HCT116 (cell line): Measurements from ENCODE around the gene NUP210. TPM values are rescaled to one million over a fixed set of nuclear protein-coding genes. Genes with fewer than 3 reads are reported as not detected.

ENCODE experiments used
- ATAC-seq: fragments of 200-7000 bp; cut with Tn5 transposase; 2 replicates; pipeline ENCODE4 v1.9.1; 2020; ENCODE audit warnings: mild to moderate bottlenecking, moderate library complexity
- BruUV-seq: library from RNA; stranded (reverse); fragments of 400-500 nt; replicated peaks from 2 replicates; lab custom pipeline; 2021; lab: Mats Ljungman, UMichigan
- CTCF ChIA-PET: fragments of 300-600 bp; sonication (Branson Sonifier 250); formaldehyde crosslinking; loops from one replicate; lab custom pipeline; 2021; ENCODE audit warnings: antibody characterized with exemption; lab: Charles Lee
- POLR2A ChIA-PET: fragments of 300-600, 350-600 bp; sonication (Branson Sonifier 250); formaldehyde crosslinking; loops from one replicate; lab custom pipeline; 2021; ENCODE audit warnings: antibody characterized with exemption; lab: Charles Lee
- RAD21 ChIA-PET, 2 experiments: fragments of 300-600 bp; sonication (Branson Sonifier 250); formaldehyde crosslinking; loops; one replicate each; lab custom pipeline; 2023; ENCODE audit warnings: low total read pairs in 2 of 2; ENCODE audit not compliant: uncharacterized antibody in 2 of 2, unreplicated experiment in 2 of 2, low non-redundant PET in 1 of 2; lab: Charles Lee
- DNase-seq: peaks from one replicate; pipeline ENCODE4 v3.0.0-alpha.2; 2010; ENCODE audit warnings: low read depth, low spot score
- H2AFZ ChIP-seq: fragments of 200-600 bp; shearing (Covaris generic), sonication (generic); 2 replicates; pipeline ENCODE4 v1.6.1; 2017; ENCODE audit warnings: low read depth, mixed run types, mixed read lengths, antibody characterized with exemption, low read length; ENCODE audit not compliant: poor library complexity, severe bottlenecking
- H3K27ac ChIP-seq: 2 replicates; pipeline ENCODE4 v1.5.1; 2012; ENCODE audit warnings: low read depth, low read length
- H3K27me3 ChIP-seq: fragments of 200-600 bp; sonication (generic); 2 replicates; pipeline ENCODE4 v1.6.1; 2016; ENCODE audit warnings: mixed run types, low read length, mixed read lengths; ENCODE audit not compliant: insufficient read depth
- H3K36me3 ChIP-seq, 2 experiments: fragments of 200-500 bp in 1 of 2; fragments of 200-600 bp in 1 of 2; sonication (Bioruptor generic) in 1 of 2; sonication (generic) in 1 of 2; 2 replicates each; pipeline versions ENCODE4 v1.5.1 to v1.6.1; 2014 to 2016; ENCODE audit warnings: low read length in 2 of 2, inconsistent platforms in 1 of 2, mixed read lengths in 1 of 2, mixed run types in 1 of 2; ENCODE audit not compliant: insufficient read depth in 2 of 2, control insufficient read depth in 1 of 2
- H3K4me1 ChIP-seq, 2 experiments: fragments of 200-600 bp in 1 of 2; sonication (generic) in 1 of 2; 2 replicates each; pipeline versions ENCODE4 v1.5.1 to v1.6.1; 2012 to 2017; ENCODE audit warnings: low read length in 2 of 2, inconsistent platforms in 1 of 2, mild to moderate bottlenecking in 1 of 2, mixed read lengths in 1 of 2, mixed run types in 1 of 2, moderate library complexity in 1 of 2; ENCODE audit not compliant: insufficient read depth in 2 of 2, control insufficient read depth in 1 of 2
- H3K4me2 ChIP-seq: fragments of 200-600 bp; sonication (generic); 2 replicates; pipeline ENCODE4 v1.6.1; 2017; ENCODE audit warnings: mixed run types, low read length, mixed read lengths
- H3K4me3 ChIP-seq, 2 experiments: fragments of 200-600 bp in 1 of 2; sonication (generic) in 1 of 2; replicated peaks in 1 of 2; 2 replicates each; pipeline ENCODE4 v1.5.1; 2011 to 2016; ENCODE audit warnings: low read length in 2 of 2, control low read depth in 1 of 2, low read depth in 1 of 2, mild to moderate bottlenecking in 1 of 2, mixed read lengths in 1 of 2, mixed run types in 1 of 2
- H3K79me2 ChIP-seq: fragments of 200-600 bp; sonication (generic); 2 replicates; pipeline ENCODE4 v1.6.1; 2017; ENCODE audit warnings: mild to moderate bottlenecking, mixed run types, low read length, moderate library complexity, mixed read lengths; ENCODE audit not compliant: insufficient read depth
- H3K9ac ChIP-seq: fragments of 200-600 bp; sonication (generic); 2 replicates; pipeline ENCODE4 v1.6.1; 2016; ENCODE audit warnings: low read length, mixed read lengths
- H3K9me2 ChIP-seq: fragments of 200-600 bp; sonication (generic), shearing (Covaris generic); 2 replicates; pipeline ENCODE4 v1.6.1; 2017; ENCODE audit warnings: mixed run types, mild to moderate bottlenecking, moderate library complexity; ENCODE audit not compliant: insufficient read depth
- H3K9me3 ChIP-seq, 2 experiments: fragments of 200-500 bp in 1 of 2; fragments of 200-600 bp in 1 of 2; sonication (Bioruptor generic) in 1 of 2; sonication (generic) in 1 of 2; 2 replicates each; pipeline ENCODE4 v1.6.1; 2014 to 2017; ENCODE audit warnings: low read length in 2 of 2, mixed read lengths in 2 of 2, inconsistent platforms in 1 of 2, low read depth in 1 of 2, mild to moderate bottlenecking in 1 of 2, mixed run types in 1 of 2, moderate library complexity in 1 of 2; ENCODE audit not compliant: control insufficient read depth in 1 of 2, insufficient read depth in 1 of 2
- H4K20me1 ChIP-seq: fragments of 200-600 bp; sonication (generic), shearing (Covaris generic); 2 replicates; pipeline ENCODE4 v1.6.1; 2017; ENCODE audit warnings: mixed run types, mild to moderate bottlenecking, moderate library complexity; ENCODE audit not compliant: insufficient read depth
- EGR1 ChIP-seq: IDR thresholded peaks from 2 replicates; pipeline ENCODE4 v1.6.1; 2012; ENCODE audit warnings: low read depth
- EZH2 ChIP-seq: fragments of 200-600 bp; sonication (generic); IDR thresholded peaks from 2 replicates; pipeline ENCODE4 v1.6.1; 2017; ENCODE audit warnings: antibody characterized with exemption, mixed run types
- FOSL1 ChIP-seq: IDR thresholded peaks from 2 replicates; pipeline ENCODE4 v1.6.1; 2012; ENCODE audit warnings: low read depth
- SIN3A ChIP-seq: IDR thresholded peaks from 2 replicates; pipeline ENCODE4 v1.6.1; 2012; ENCODE audit warnings: low read depth
- SRF ChIP-seq: IDR thresholded peaks from 2 replicates; pipeline ENCODE4 v1.6.1; 2012; ENCODE audit warnings: low read depth
- YY1 ChIP-seq: IDR thresholded peaks from 2 replicates; pipeline ENCODE4 v1.6.1; 2011; ENCODE audit warnings: low read length, low read depth, moderate library complexity, mild to moderate bottlenecking; ENCODE audit not compliant: insufficient replicate concordance; ENCODE audit errors: extremely low read depth
- ZFX ChIP-seq: fragments of 450-650 bp; IDR thresholded peaks from 2 replicates; pipeline ENCODE4 v1.6.1; 2017
- intact Hi-C: fragments of 100-400 bp; cut with micrococcal nuclease; formaldehyde crosslinking; loops from 2 replicates; pipeline ENCODE4 v1.10.0; 2022
- total RNA-seq: library from RNA; stranded (reverse); gene quantifications from one replicate; pipeline ENCODE4 v1.2.1, GENCODE V29; 2021; ENCODE audit not compliant: unreplicated experiment
- TF ChIP-seq, protein P1 (sequence below): IDR thresholded peaks from 2 replicates; pipeline ENCODE4 v1.6.1; 2012; ENCODE audit warnings: low read depth
- TF ChIP-seq, protein P2 (sequence below), 3 experiments: fragments of 200-600 bp in 1 of 3; sonication (generic) in 1 of 3; IDR thresholded peaks in 2 of 3; conservative IDR thresholded peaks in 1 of 3; 2 replicates each; pipeline ENCODE4 v1.5.1; 2012 to 2017; ENCODE audit warnings: low read depth in 2 of 3, low read length in 2 of 3, antibody characterized with exemption in 1 of 3, borderline replicate concordance in 1 of 3, control low read depth in 1 of 3, mild to moderate bottlenecking in 1 of 3, mixed read lengths in 1 of 3, mixed run types in 1 of 3, moderate library complexity in 1 of 3; ENCODE audit not compliant: insufficient read depth in 1 of 3
- TF ChIP-seq, protein P3 (sequence below): IDR thresholded peaks from 2 replicates; pipeline ENCODE4 v1.6.1; 2012

Gene NUP210
- total RNA-seq, 1 experiment from 2014 or later: 74.9 TPM

DNA sequence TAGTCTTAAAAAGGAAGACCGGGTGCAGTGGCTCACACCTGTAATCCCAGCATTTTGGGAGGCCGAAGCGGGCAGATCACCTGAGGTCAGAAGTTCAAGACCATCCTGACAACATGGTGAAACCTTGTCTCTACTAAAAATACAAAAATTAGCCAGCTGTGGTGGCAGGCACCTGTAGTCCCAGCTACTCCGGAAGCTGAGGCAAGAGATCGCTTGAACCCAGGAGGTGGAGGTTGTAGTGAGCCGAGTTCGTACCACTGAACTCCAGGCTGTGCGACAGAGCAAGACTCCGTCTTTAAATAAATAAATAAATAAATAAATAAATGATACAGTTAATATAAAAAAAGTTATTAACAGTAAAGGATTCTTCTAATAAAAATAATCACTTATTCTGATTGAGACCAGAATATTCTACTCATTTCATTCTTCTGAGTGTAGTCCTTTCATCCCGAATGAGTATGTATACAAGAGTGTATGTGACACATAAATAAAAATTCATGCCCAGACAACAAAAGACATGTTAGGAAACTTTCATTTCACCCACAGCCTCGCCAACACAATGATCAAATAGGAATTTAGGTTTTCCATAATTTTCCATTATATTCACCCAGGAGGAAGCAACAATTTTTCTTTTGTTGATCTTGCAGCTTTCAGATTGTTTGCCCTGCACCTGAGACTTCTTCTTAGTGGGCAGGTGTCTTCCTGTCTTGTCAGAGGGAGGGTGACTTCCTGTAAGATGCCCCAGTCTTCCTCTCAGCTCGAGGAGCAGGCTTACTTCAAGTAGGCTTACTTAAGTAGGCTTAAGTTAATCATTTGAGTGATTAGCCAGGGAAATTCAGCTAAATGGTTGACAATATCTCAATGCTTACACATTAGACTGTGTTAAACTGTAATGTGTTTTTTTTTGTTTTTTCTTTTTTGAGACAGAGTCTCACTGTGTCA is 7.8 kb upstream of the NUP210 start:
- Histone ChIP-seq H3K9me2 (no peaks in the 10 kb centered on the region), H4K20me1 (no peaks in the 10 kb centered on the region), H3K79me2 (no peaks in the 10 kb centered on the region), H3K27me3 (no peaks in the 10 kb centered on the region), H3K4me1 (no peaks in the 10 kb centered on the region), H3K4me2 (no peak overlapping the region), H3K36me3 (no peaks in the 10 kb centered on the region), H2AFZ (no peak overlapping the region), H3K4me3 (no peak overlapping the region), H3K27ac (no peak overlapping the region), H3K9ac (no peak overlapping the region), H3K9me3 (no peaks in the 10 kb centered on the region)
- RAD21 ChIA-PET: no interaction called here
- TF ChIP-seq ZFX: no peak
- no peak for TF ChIP-seq YY1
- TF ChIP-seq SIN3A: no peak
- POLR2A ChIA-PET: no interaction called here
- intact Hi-C loops: no loop called here
- BruUV-seq: no TSS peak
- ATAC-seq (no peak), DNase-seq (no peak)
- CTCF ChIA-PET: no interaction called here

DNA sequence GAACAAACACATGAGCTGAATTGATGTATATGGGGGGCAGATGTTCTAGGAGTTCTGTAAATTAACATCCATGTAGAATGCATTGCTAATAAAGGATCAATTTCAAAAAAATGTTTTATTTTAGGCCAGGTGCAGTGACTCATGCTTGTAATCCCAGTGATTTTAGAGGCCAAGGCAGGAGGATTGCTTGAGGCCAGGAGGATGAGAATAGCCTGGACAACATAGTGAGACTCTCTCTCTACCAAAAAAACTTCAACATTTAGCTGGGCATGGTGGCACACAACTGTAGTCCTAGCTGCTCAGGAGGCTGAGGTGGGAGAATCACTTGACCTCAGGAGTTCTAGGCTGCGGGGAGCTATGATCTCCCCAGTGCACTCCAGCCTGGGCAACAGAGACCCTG is 6.5 kb upstream of the NUP210 start:
- no peaks in the 10 kb centered on the region for H3K4me1 ChIP-seq
- no peaks in the 10 kb centered on the region for H3K79me2 ChIP-seq
- no peak overlapping the region for H3K4me3 ChIP-seq
- POLR2A ChIA-PET: no interaction called here
- no peaks in the 10 kb centered on the region for H3K9me3 ChIP-seq
- no peaks in the 10 kb centered on the region for H3K9me2 ChIP-seq
- H4K20me1 ChIP-seq: no peaks in the 10 kb centered on the region
- no peak for ATAC-seq
- no TSS peak for BruUV-seq
- DNase-seq: no peak
- no peak overlapping the region for H3K9ac ChIP-seq
- no peak overlapping the region for H2AFZ ChIP-seq
- no peaks in the 10 kb centered on the region for H3K27me3 ChIP-seq
- TF ChIP-seq EZH2 (no peak), EGR1 (no peak), SRF (no peak), FOSL1 (no peak)
- TF ChIP-seq, protein P1, sequence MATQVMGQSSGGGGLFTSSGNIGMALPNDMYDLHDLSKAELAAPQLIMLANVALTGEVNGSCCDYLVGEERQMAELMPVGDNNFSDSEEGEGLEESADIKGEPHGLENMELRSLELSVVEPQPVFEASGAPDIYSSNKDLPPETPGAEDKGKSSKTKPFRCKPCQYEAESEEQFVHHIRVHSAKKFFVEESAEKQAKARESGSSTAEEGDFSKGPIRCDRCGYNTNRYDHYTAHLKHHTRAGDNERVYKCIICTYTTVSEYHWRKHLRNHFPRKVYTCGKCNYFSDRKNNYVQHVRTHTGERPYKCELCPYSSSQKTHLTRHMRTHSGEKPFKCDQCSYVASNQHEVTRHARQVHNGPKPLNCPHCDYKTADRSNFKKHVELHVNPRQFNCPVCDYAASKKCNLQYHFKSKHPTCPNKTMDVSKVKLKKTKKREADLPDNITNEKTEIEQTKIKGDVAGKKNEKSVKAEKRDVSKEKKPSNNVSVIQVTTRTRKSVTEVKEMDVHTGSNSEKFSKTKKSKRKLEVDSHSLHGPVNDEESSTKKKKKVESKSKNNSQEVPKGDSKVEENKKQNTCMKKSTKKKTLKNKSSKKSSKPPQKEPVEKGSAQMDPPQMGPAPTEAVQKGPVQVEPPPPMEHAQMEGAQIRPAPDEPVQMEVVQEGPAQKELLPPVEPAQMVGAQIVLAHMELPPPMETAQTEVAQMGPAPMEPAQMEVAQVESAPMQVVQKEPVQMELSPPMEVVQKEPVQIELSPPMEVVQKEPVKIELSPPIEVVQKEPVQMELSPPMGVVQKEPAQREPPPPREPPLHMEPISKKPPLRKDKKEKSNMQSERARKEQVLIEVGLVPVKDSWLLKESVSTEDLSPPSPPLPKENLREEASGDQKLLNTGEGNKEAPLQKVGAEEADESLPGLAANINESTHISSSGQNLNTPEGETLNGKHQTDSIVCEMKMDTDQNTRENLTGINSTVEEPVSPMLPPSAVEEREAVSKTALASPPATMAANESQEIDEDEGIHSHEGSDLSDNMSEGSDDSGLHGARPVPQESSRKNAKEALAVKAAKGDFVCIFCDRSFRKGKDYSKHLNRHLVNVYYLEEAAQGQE: no peak
- TF ChIP-seq, protein P2, sequence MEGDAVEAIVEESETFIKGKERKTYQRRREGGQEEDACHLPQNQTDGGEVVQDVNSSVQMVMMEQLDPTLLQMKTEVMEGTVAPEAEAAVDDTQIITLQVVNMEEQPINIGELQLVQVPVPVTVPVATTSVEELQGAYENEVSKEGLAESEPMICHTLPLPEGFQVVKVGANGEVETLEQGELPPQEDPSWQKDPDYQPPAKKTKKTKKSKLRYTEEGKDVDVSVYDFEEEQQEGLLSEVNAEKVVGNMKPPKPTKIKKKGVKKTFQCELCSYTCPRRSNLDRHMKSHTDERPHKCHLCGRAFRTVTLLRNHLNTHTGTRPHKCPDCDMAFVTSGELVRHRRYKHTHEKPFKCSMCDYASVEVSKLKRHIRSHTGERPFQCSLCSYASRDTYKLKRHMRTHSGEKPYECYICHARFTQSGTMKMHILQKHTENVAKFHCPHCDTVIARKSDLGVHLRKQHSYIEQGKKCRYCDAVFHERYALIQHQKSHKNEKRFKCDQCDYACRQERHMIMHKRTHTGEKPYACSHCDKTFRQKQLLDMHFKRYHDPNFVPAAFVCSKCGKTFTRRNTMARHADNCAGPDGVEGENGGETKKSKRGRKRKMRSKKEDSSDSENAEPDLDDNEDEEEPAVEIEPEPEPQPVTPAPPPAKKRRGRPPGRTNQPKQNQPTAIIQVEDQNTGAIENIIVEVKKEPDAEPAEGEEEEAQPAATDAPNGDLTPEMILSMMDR (IDR thresholded peaks at IDR 0.05 in 2 of 3, conservative IDR thresholded peaks at IDR 0.05 in 1 of 3; ENCODE audit: borderline replicate concordance in 1 of 3, insufficient read depth in 1 of 3, low read depth in 2 of 3, low read length in 2 of 3): no peak
- TF ChIP-seq, protein P3, sequence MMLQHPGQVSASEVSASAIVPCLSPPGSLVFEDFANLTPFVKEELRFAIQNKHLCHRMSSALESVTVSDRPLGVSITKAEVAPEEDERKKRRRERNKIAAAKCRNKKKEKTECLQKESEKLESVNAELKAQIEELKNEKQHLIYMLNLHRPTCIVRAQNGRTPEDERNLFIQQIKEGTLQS: no peak
- intact Hi-C loops: no loop called here
- RAD21 ChIA-PET: interaction anchor here in 1 of 2 experiments (0.5 kb wide), 1 partner anchor 53 kb away, joined by 3 read pairs; the partner anchor contains the start of gene HDAC11
- CTCF ChIA-PET: interaction anchor here (0.8 kb wide), 1 partner anchor 13 kb away, joined by 3 read pairs; no protein-coding TSS in a partner anchor
- H3K27ac ChIP-seq: no peak overlapping the region
- H3K4me2 ChIP-seq: no peak overlapping the region
- H3K36me3 ChIP-seq: no peaks in the 10 kb centered on the region
